Measurements from ENCODE around the gene XIRP2.
"Not testable (repeated sequence)": the region's sequence is repeated elsewhere in the genome, so short reads cannot be mapped to it uniquely, and the experiment has no call there.

The XIRP2 gene

DNA sequence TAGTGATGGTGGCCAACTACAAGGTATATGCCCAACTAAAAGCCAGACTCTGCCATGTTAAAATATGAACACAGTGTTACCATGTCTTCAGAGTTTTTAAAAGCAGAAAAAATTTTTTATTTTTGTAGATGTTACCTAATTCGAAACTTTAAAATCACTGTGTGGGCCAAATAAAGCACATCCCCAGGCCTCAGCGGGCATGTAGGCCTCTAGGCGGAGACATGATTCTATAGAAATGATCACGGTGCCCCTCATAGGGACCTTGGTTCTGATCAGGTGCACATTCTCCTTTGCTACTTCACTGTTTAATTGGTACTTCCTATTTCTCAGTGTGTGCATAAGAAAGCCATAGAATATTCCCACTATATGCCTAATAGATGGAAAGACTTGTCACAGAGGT, 349.2 kb downstream of the XIRP2 start:
- no peak for FAIRE-seq
- no peak for TF ChIP-seq PAX5 (IDR thresholded peaks at IDR 0.05; ENCODE audit: insufficient read depth, low read length, severe bottlenecking)
- TF ChIP-seq POLR2A (IDR thresholded peaks at IDR 0.05; ENCODE audit: low read depth, low read length) = no peak
- TF ChIP-seq POLR2AphosphoS5 (IDR thresholded peaks at IDR 0.05; ENCODE audit: low read depth, low read length) = no peak
- TF ChIP-seq SPI1 (IDR thresholded peaks at IDR 0.05; ENCODE audit: low read depth, low read length) = no peak
- no peak for TF ChIP-seq TAF1 (IDR thresholded peaks at IDR 0.05; ENCODE audit: low read depth, low read length)
- no peak for TF ChIP-seq POU2F2 (IDR thresholded peaks at IDR 0.05; ENCODE audit: low read depth, low read length)
- no peak for DNase-seq (ENCODE audit: insufficient read length, low spot score)

DNA sequence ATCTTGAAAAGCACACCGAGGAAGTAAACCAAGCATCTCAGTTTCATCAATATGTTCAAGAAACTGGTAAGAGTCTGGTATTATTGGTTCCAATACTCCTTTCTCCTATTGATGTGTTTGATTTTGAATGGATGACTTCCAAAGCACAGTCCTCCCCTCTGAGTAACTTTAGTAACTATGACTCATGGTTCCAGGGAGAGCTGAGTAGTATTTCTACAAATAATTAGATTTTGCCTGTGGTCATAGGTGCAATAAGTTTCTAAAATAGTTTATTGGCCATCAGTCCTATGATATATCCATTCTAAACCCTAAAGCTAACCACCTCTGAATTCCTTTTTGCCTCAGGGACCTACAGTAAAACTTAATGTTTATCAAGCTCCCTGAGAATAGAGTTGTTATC, 352.4 kb downstream of the XIRP2 start:
- DNase-seq (ENCODE audit: insufficient read length, low spot score) (no peak), FAIRE-seq (no peak)
- no peak for TF ChIP-seq POLR2A (IDR thresholded peaks at IDR 0.05; ENCODE audit: low read depth, low read length)
- TF ChIP-seq POU2F2 (IDR thresholded peaks at IDR 0.05; ENCODE audit: low read depth, low read length) = no peak
- TF ChIP-seq POLR2AphosphoS5 (IDR thresholded peaks at IDR 0.05; ENCODE audit: low read depth, low read length) = no peak
- TF ChIP-seq TAF1 (IDR thresholded peaks at IDR 0.05; ENCODE audit: low read depth, low read length) = no peak
- no peak for TF ChIP-seq SPI1 (IDR thresholded peaks at IDR 0.05; ENCODE audit: low read depth, low read length)
- TF ChIP-seq PAX5 (IDR thresholded peaks at IDR 0.05; ENCODE audit: insufficient read depth, low read length, severe bottlenecking) = no peak

DNA sequence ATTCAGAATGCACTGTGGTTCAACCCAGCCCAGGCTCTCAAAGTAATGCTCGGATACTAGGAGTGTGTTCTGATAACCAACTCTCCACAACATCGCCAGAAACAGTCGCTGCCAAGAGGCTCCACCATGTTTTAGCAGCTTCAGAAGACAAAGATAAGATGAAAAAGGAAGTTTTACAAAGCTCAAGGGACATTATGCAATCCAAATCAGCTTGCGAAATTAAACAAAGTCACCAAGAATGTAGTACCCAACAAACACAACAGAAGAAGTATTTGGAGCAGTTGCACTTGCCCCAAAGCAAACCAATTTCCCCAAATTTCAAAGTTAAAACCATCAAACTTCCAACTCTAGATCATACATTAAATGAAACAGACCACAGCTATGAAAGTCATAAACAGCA, 360.9 kb downstream of the XIRP2 start:
- no peak for TF ChIP-seq POLR2A (IDR thresholded peaks at IDR 0.05; ENCODE audit: low read depth, low read length)
- no peak for TF ChIP-seq TAF1 (IDR thresholded peaks at IDR 0.05; ENCODE audit: low read depth, low read length)
- TF ChIP-seq POU2F2 (IDR thresholded peaks at IDR 0.05; ENCODE audit: low read depth, low read length) = no peak
- TF ChIP-seq POLR2AphosphoS5 (IDR thresholded peaks at IDR 0.05; ENCODE audit: low read depth, low read length) = no peak
- TF ChIP-seq SPI1 (IDR thresholded peaks at IDR 0.05; ENCODE audit: low read depth, low read length) = no peak
- no peak for DNase-seq (ENCODE audit: insufficient read length, low spot score)
- FAIRE-seq = no peak

DNA sequence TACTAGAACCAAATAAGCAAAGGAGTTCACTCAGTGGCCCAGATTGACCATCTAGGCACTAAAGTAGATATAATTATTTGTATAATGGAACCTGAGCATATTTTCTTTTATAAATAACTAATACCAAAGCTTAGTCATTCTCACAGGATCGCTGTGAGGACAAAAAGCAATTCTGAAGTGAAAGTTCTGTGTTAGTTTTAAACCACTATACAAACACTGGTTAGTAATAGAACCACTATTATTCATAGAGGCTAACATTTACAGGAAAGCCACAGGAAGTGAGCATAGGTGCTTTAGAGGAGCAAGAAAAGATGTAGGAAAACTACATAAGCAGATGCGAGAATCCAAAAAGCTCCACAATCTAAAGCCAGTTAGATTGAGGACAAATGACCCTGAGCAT, 364.7 kb downstream of the XIRP2 start:
- DNase-seq (ENCODE audit: insufficient read length, low spot score) (no peak), FAIRE-seq (no peak)
- no peak for TF ChIP-seq TAF1 (IDR thresholded peaks at IDR 0.05; ENCODE audit: low read depth, low read length)
- no peak for TF ChIP-seq POU2F2 (IDR thresholded peaks at IDR 0.05; ENCODE audit: low read depth, low read length)
- no peak for TF ChIP-seq SPI1 (IDR thresholded peaks at IDR 0.05; ENCODE audit: low read depth, low read length)
- no peak for TF ChIP-seq POLR2AphosphoS5 (IDR thresholded peaks at IDR 0.05; ENCODE audit: low read depth, low read length)
- TF ChIP-seq POLR2A (IDR thresholded peaks at IDR 0.05; ENCODE audit: low read depth, low read length) = no peak
- TF ChIP-seq PAX5 (IDR thresholded peaks at IDR 0.05; ENCODE audit: insufficient read depth, low read length, severe bottlenecking) = no peak

DNA sequence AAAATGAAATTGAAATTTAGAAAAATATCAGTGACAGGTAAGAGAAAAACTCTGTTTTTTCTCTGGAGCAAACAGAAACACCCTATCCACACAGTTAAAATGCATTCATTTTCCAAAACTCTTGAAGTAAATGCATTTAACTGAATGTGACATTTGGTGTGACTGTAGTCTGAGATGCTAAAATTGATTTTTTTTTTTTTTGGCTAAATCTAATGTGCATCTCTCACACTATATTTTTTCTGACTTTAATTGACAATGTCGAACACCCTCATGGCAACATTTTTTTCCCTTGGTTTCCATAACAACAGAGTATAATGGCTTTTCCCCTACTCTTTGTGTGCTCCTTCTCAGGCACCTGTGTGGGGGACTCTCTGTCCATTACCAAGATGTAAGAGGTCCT, 366.4 kb downstream of the XIRP2 start:
- FAIRE-seq (no peak), DNase-seq (ENCODE audit: insufficient read length, low spot score) (no peak)
- no peak for TF ChIP-seq POU2F2 (IDR thresholded peaks at IDR 0.05; ENCODE audit: low read depth, low read length)
- TF ChIP-seq PAX5 (IDR thresholded peaks at IDR 0.05; ENCODE audit: insufficient read depth, low read length, severe bottlenecking) = no peak
- TF ChIP-seq POLR2A (IDR thresholded peaks at IDR 0.05; ENCODE audit: low read depth, low read length) = no peak
- no peak for TF ChIP-seq TAF1 (IDR thresholded peaks at IDR 0.05; ENCODE audit: low read depth, low read length)
- no peak for TF ChIP-seq POLR2AphosphoS5 (IDR thresholded peaks at IDR 0.05; ENCODE audit: low read depth, low read length)
- TF ChIP-seq SPI1 (IDR thresholded peaks at IDR 0.05; ENCODE audit: low read depth, low read length) = no peak

DNA sequence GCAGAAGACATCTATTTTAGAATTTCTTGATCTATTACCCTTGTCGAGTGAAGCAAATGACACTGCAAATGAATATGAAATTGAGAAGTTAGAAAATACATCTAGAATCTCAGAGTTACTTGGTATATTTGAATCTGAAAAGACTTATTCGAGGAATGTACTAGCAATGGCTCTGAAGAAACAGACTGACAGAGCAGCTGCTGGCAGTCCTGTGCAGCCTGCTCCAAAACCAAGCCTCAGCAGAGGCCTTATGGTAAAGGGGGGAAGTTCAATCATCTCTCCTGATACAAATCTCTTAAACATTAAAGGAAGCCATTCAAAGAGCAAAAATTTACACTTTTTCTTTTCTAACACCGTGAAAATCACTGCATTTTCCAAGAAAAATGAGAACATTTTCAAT, 370.4 kb downstream of the XIRP2 start:
- DNase-seq (ENCODE audit: insufficient read length, low spot score) (no peak), FAIRE-seq (no peak)
- TF ChIP-seq POLR2AphosphoS5 (IDR thresholded peaks at IDR 0.05; ENCODE audit: low read depth, low read length) (no peak), TAF1 (IDR thresholded peaks at IDR 0.05; ENCODE audit: low read depth, low read length) (no peak), PAX5 (IDR thresholded peaks at IDR 0.05; ENCODE audit: insufficient read depth, low read length, severe bottlenecking) (no peak), SPI1 (IDR thresholded peaks at IDR 0.05; ENCODE audit: low read depth, low read length) (no peak), POU2F2 (IDR thresholded peaks at IDR 0.05; ENCODE audit: low read depth, low read length) (no peak), POLR2A (IDR thresholded peaks at IDR 0.05; ENCODE audit: low read depth, low read length) (no peak)

DNA sequence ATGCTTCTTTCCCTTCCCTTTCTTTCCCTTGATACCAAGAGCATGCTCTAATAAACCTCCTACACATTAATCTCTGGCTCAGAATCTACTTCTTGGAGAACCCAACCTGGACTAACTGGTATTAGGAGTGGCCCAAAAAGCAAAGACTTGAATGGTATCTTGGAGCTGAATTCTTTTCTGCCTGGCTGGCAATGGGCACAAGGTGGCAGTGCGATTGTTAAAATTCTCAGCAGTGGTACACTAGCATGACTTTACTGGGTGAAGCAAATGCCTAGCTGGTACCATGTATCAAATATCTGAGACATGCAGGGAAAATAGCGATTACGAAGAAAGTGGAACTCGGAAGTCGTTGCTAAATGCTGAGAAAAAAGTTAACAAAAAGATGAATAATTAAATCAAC, 376.1 kb downstream of the XIRP2 start:
- TF ChIP-seq PAX5 (IDR thresholded peaks at IDR 0.05; ENCODE audit: insufficient read depth, low read length, severe bottlenecking) = no peak
- TF ChIP-seq POU2F2 (IDR thresholded peaks at IDR 0.05; ENCODE audit: low read depth, low read length) = no peak
- TF ChIP-seq SPI1 (IDR thresholded peaks at IDR 0.05; ENCODE audit: low read depth, low read length) = no peak
- TF ChIP-seq TAF1 (IDR thresholded peaks at IDR 0.05; ENCODE audit: low read depth, low read length) = no peak
- no peak for TF ChIP-seq POLR2AphosphoS5 (IDR thresholded peaks at IDR 0.05; ENCODE audit: low read depth, low read length)
- no peak for TF ChIP-seq POLR2A (IDR thresholded peaks at IDR 0.05; ENCODE audit: low read depth, low read length)
- FAIRE-seq (no peak), DNase-seq (ENCODE audit: insufficient read length, low spot score) (no peak)

DNA sequence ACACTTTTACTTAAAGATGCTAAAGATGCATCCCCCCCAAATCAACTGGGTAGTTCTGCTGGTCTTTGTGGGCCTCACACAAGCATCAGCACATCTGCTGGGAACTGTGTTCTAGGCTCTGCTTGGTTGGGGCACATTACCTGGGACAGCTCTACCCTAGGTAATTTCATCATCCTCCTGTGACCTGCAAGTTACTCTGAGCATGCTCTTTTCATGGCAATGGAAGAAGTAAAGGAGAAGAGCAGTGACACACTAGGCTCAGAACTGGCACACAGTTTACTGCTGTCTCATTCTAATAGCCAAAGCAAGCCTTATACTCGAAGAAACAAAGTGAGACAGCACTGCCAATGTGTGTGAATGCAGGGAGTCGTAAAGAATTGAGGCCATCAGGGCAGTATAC, 376.7 kb downstream of the XIRP2 start:
- DNase-seq (ENCODE audit: insufficient read length, low spot score) (no peak), FAIRE-seq (no peak)
- no peak for TF ChIP-seq SPI1 (IDR thresholded peaks at IDR 0.05; ENCODE audit: low read depth, low read length)
- TF ChIP-seq TAF1 (IDR thresholded peaks at IDR 0.05; ENCODE audit: low read depth, low read length) = no peak
- TF ChIP-seq POU2F2 (IDR thresholded peaks at IDR 0.05; ENCODE audit: low read depth, low read length) = no peak
- no peak for TF ChIP-seq POLR2AphosphoS5 (IDR thresholded peaks at IDR 0.05; ENCODE audit: low read depth, low read length)
- no peak for TF ChIP-seq POLR2A (IDR thresholded peaks at IDR 0.05; ENCODE audit: low read depth, low read length)
- TF ChIP-seq PAX5 (IDR thresholded peaks at IDR 0.05; ENCODE audit: insufficient read depth, low read length, severe bottlenecking) = no peak

DNA sequence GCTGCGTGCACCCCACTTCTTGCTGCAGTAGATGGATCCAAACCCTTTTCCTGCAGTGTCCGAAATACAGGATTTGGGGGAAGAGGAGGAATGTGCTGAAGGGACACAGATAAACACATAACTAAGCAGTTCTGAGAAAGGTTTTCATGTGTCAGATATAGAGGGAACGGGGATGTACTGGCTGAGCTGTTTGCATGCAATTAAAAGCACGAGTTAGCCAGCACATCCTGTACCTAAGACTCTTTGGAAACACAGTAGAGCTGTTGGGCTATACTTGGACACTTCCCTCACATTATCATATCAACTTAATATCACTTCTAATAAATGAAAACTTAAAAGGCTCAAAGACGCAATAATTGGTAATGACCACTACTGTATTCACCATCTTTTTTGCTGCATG, 377.4 kb downstream of the XIRP2 start:
- DNase-seq (ENCODE audit: insufficient read length, low spot score) (no peak), FAIRE-seq (no peak)
- TF ChIP-seq SPI1 (IDR thresholded peaks at IDR 0.05; ENCODE audit: low read depth, low read length) = no peak
- no peak for TF ChIP-seq POLR2A (IDR thresholded peaks at IDR 0.05; ENCODE audit: low read depth, low read length)
- no peak for TF ChIP-seq POU2F2 (IDR thresholded peaks at IDR 0.05; ENCODE audit: low read depth, low read length)
- TF ChIP-seq POLR2AphosphoS5 (IDR thresholded peaks at IDR 0.05; ENCODE audit: low read depth, low read length) = no peak
- TF ChIP-seq TAF1 (IDR thresholded peaks at IDR 0.05; ENCODE audit: low read depth, low read length) = no peak
- no peak for TF ChIP-seq PAX5 (IDR thresholded peaks at IDR 0.05; ENCODE audit: insufficient read depth, low read length, severe bottlenecking)

DNA sequence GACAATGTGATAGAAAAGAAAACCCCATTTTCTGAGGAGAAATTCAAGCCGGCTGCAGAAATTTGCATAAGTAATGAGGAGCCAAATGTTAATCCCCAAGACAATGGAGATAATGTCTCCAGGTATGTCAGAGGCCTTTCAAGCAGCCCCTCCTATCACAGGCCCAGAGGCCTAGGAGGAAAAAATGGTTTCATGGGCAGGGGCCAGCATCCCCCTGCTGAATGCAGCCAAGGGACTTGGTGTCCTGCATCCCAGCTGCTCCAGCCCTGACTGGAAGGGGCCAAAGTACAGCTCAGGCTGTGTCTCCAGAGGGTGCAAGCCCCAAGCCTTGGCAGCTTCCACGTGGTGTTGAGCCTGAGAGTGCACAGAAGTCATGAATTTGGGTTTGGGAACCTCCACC, 380.0 kb downstream of the XIRP2 start:
- DNase-seq (ENCODE audit: insufficient read length, low spot score); FAIRE-seq: not testable (repeated sequence)

All from GM12891 (cell line).